Measurements from ENCODE around the gene TMSB15B.

The TMSB15B gene

GRCh38 chrX:103932133-103932532 lies 30.3 kb upstream of the TMSB15B start:
- TF ChIP-seq CTCF (IDR thresholded peaks at IDR 0.05): no peak

- peak; percentile 34; the same call in 1 of the 2 replicates for TF ChIP-seq CTCF (IDR thresholded peaks at IDR 0.05)
Observed at GRCh38 chrX:103941201-103941975, 21.0 kb upstream of the TMSB15B start.

GRCh38 chrX:103949506-103949905 lies 12.9 kb upstream of the TMSB15B start:
- TF ChIP-seq CTCF (IDR thresholded peaks at IDR 0.05): no peak

GRCh38 chrX:103953353-103953752 lies 9.1 kb upstream of the TMSB15B start:
- TF ChIP-seq CTCF (IDR thresholded peaks at IDR 0.05): no peak

GRCh38 chrX:103954259-103954658 lies 8.2 kb upstream of the TMSB15B start:
- TF ChIP-seq CTCF (IDR thresholded peaks at IDR 0.05): no peak

- no peak for TF ChIP-seq CTCF (IDR thresholded peaks at IDR 0.05)
Observed at GRCh38 chrX:103999234-103999633, 36.8 kb downstream of the TMSB15B start.

DNA sequence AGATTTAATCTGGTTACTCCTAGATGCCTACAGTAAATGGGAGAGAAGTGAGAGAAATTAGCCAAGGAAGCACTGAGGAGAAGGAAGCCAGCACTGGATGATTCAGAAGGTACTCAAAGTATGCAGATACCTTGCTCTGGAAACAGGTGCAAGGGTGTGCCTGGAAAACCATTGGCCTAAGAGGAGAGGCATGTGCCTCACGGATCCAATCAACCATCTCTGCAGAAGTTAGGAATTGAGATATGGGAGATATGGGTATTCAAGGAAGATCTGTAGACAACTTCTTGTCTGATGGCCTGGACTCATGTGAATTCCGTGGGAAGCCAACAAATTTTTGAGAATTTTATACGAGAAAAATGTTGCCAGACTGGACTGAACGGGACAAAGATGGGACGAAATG lies 46.4 kb downstream of the TMSB15B start:
- TF ChIP-seq CTCF (IDR thresholded peaks at IDR 0.05): no peak

- TF ChIP-seq CTCF (IDR thresholded peaks at IDR 0.05): no peak
Observed at GRCh38 chrX:104013158-104013557, 50.7 kb downstream of the TMSB15B start.
